Measurements from ENCODE around the gene FMO1.
"Not testable (repeated sequence)": the region's sequence is repeated elsewhere in the genome, so short reads cannot be mapped to it uniquely, and the experiment has no call there.

The FMO1 gene

DNA sequence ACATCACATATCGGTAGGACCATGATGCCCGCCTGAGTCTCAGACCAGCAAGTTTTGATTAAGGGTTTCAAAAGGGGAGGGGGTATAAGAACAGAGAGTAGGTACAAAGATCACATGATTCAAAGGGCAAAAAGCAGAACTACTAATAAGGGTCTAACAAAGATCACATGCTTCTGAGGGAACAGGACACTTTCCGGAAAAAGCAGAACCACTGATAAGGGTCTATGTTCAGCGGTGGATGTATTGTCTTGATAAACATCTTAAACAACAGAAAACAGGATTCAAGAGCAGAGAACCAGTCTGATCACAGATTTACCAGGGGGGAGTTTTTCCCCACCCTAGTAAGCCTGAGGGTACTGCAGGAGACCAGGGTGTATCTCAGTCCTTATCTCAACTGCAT, 12.1 kb upstream of the FMO1 start:
- not testable (repeated sequence) for DNase-seq (ENCODE audit: low spot score)

DNA sequence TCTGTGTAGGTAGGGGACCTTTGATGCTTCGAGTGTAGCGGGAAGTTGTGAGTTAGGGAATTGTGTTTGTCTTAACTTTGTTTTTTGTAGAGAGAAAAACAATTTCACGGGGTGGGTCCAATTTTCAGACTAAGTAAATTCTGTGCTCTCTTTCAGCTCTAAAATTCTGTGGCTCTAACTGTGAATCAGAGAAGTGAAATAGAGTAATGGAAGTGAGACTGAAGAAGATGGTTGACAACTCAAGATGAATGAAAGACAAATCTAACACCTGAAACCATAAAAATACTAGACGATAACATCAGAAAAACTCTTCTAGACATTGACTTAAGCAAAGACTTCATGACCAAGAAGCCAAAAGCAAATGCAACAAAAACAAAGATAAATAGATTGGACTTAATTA, 4.4 kb upstream of the FMO1 start:
- DNase-seq (ENCODE audit: low spot score): no peak

GRCh38 chr1:171245458-171246064, 2.7 kb upstream of the FMO1 start:
- peak; percentile 48 for DNase-seq (ENCODE audit: low spot score)

DNA sequence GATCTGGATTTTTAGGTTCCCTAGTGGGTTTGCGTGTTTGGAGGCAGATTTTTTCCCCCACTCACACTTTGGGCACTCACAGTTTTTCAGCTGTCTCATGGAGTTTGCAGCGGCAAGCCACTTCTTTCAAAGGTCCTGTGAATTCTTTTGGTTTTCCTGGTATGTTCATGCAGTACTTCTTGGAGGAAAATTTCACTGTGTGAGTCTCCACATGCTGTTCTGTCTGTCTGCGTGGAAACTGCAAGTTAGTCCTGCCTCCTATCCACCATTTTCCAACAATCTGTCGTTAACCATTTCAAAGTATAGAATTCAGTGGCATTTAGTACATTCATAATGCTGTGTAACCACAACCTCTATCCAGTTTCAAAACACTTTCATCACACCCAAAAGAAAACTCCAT, 793 bp upstream of the FMO1 start:
- DNase-seq (ENCODE audit: low spot score): no peak

GRCh38 chr1:171248841-171249240, 547 bp downstream of the FMO1 start:
- no peak for DNase-seq (ENCODE audit: low spot score)

- no peak for DNase-seq (ENCODE audit: low spot score)
These were observed 2.0 kb downstream of the FMO1 start for GRCh38 chr1:171250263-171250662.

- DNase-seq (ENCODE audit: low spot score): peak; percentile 42
These were observed 3.0 kb downstream of the FMO1 start for GRCh38 chr1:171251042-171251951.

GRCh38 chr1:171251952-171252300, 3.6 kb downstream of the FMO1 start:
- no peak for DNase-seq (ENCODE audit: low spot score)

GRCh38 chr1:171252482-171252881, 4.2 kb downstream of the FMO1 start:
- DNase-seq (ENCODE audit: low spot score): no peak

- no peak for DNase-seq (ENCODE audit: low spot score)
These were observed 6.6 kb downstream of the FMO1 start for GRCh38 chr1:171254859-171255258.

GRCh38 chr1:171256940-171257606, 8.8 kb downstream of the FMO1 start:
- peak; percentile 41 for DNase-seq (ENCODE audit: low spot score)

DNA sequence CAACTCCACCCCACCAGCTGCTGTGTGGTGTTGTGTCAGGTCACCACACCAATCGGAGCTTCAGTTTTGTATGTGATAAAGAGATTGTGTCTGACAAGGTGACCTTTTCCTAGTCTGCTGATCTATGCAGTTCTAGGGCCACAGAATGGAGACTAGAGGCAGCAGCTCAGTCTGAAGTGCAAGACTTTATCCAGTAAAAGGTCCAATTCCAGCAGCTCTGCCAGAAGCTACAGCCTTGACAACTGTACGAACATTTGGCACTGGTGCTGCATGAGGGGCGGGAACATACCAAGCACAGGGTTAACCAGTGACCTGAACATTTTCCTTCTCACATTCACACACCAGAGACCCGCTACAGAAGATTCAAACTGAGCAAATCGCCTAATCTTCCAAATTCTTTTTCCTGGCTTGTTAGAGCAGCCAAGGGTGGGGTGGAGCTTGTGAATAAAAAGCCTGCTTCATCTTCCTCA, 9.3 kb downstream of the FMO1 start:
- DNase-seq (ENCODE audit: low spot score): no peak

DNA sequence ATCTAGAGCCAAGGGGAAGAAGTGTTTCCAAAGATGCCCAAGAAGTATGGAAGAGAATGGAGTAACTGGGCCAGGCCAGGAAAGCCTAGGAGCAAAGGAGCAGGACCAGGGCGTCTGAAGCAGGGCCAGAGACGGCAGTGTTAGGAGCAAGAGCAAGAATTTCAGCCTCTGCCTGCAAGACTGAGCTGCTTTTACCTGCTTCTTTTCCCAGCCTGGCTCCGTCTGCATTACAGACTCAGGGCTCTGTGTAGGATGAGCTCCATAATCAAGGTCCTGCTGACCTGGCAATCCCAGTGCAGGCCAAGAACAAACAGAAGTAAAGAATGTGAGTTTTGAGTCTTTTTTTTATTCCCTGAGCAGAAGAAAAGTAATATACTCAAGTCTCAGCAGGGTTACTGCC, 10.1 kb downstream of the FMO1 start:
- no peak for DNase-seq (ENCODE audit: low spot score)

DNA sequence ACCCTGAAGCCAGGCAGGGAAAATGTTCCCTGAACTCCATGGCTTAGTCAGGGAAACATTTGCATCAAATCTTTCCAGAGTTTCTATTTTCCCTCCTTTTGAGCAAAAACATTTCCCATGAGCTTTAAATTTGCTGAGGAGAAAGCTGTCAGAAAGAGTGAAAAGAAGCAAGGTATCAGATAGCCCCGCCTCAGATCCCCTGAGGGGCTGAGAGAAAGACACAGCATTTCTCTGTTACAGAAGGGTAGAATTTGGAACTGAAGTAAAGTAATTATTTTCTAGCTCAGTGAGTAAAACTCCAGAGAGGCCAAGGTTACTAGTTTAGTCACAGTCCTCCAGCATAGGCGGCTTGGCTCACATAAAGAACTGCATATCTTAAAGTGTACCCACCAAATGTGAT, 10.6 kb downstream of the FMO1 start:
- no peak for DNase-seq (ENCODE audit: low spot score)

GRCh38 chr1:171261336-171261735, 13.0 kb downstream of the FMO1 start:
- DNase-seq (ENCODE audit: low spot score): no peak

DNA sequence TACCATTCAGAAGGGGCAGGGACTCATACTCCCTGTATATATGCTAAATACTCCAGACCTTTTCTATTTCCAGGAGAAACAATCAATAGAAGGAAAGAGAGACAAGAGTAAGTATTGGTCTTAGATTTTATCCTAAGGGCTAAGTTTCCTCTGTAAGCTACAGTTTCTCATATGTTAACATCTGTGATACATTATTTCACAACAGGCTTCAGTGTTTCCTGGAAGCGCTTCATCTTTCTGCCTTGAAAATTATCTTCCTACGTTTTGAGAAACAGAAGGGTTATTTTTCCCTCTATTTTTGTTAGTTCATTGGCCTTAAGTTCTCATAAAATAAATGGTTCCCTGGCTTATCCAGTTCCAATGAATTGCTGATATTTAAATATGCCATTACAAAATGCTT, 15.6 kb downstream of the FMO1 start:
- no peak for DNase-seq (ENCODE audit: low spot score)

DNA sequence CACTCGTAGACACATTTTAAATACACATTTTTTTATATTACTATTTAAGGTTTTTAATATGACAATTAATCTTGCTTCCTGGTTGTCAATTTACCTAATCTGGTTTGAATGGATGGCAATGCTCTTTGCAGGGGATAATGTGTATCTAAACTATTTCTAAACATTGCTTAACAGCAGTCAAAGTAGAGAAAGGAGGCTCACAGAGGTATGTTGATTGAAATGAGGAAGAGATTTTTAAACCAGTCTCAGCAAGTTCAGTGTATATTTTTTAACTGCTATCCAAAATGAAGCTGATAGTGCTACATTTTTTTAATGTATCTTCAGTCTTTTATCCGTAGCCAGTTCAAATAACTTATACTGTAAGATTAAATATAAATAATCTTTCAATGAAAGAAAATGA, 17.4 kb downstream of the FMO1 start:
- no peak for DNase-seq (ENCODE audit: low spot score)

DNA sequence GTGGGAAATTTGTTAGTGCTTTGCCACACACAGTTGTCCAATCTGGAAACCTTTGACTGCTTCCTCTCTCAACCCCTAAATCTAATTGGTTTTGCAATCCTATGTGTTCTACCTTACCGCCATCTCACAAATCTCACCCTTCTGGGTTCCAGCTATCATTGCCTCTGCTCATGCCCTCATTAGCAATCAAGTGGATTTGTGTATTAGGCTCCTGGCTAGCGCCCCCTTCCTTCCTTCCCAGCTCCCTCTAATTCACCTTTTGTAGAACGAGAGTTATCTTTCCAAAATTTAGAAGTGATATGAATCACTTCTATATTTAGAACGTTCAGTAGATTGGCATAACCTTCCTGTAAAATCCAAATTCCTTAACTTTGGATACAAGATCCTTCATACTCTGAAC, 18.6 kb downstream of the FMO1 start:
- DNase-seq (ENCODE audit: low spot score): no peak

- no peak for DNase-seq (ENCODE audit: low spot score)
These were observed 19.1 kb downstream of the FMO1 start for GRCh38 chr1:171267391-171267790.

DNA sequence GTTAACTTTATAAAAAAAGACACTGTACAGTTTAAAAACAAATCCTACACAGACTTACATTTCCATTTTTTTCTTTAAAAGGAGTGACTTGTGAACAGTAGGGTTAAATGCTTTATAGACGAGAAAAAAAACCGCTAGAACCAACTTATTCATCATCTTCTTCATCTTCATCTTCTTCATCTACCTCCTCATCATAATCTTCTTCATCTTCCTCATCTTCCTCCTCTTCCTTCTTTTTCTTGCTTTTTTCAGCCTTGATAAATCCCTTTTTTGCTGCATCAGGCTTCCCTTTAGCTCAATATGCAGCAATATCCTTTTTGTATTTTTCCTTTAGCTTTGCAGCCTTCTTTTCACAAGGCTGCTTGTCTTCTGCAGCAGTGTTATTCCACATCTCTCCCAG, 22.5 kb downstream of the FMO1 start:
- DNase-seq (ENCODE audit: low spot score): no peak

DNA sequence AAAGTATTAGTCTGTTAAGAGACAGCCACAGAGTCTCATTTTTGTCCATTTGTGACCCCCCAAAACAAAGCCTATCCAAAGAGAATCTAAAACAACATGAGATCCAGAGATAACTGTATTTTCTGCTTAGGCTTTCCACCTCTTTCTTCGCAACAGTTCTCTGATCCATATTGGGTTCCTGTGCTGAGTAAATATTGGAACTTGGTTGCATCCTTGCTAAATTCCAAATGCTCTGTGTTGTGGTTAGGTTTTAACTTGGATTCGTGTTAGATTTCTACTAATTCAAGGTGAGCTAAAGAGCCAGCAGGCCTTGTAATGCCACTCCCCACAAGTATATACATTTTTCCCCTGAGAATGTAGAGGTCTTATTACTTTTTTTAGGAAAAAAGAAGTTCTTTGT, 29.2 kb downstream of the FMO1 start:
- DNase-seq (ENCODE audit: low spot score): no peak

DNA sequence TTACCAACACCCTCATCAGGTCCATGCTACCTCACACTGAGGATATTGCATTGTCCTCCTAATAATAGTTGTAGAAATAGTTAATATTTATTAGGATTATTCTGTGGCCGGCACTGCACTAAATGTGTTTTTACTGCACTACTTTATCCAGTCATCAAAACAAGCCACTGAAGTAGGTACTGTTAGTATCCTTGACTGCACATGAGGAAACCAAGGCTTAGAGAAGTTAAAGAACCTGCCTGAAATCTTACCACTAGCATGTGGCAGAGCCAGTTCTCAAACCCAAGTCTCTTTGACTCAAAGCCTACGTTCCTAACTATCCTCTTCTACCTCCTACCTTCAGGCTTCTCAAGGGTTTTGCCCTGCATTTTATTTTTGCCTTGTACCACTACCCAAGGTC, 30.9 kb downstream of the FMO1 start:
- no peak for DNase-seq (ENCODE audit: low spot score)

DNA sequence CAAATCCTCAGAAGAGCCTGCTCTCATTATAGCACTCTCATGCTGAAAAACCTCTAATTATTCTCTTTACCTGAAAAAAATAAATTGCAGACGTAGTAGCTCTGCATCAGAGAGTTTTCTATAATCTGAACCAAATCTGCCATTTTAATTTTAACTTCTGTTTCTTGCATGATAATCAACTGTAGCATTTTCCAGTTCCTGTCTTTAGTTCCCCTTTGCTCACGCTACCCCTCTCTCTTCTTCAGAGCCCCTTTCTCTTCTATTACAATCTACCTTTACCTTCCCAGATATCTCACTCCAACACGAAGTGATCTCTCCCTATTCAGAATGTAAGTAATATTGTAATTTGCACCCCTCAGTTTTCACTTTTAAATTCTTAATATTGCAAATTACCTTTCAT, 31.4 kb downstream of the FMO1 start:
- no peak for DNase-seq (ENCODE audit: low spot score)

Data from LoVo (cell line).